ENCODE data around the gene C22orf23.
"Not testable (repeated sequence)": the region's sequence is repeated elsewhere in the genome, so short reads cannot be mapped to it uniquely, and the experiment has no call there.

Gene C22orf23

GRCh38 chr22:37982151-37982785, 28.9 kb upstream of the C22orf23 start:
- no peak for DNase-seq

GRCh38 chr22:37981282-37982011, 28.0 kb upstream of the C22orf23 start:
- no peak for DNase-seq

- DNase-seq = no peak
These were observed 26.4 kb upstream of the C22orf23 start for GRCh38 chr22:37979782-37980181.

- DNase-seq = no peak
These were observed 23.1 kb upstream of the C22orf23 start for GRCh38 chr22:37976547-37976946.

GRCh38 chr22:37976022-37976421, 22.6 kb upstream of the C22orf23 start:
- DNase-seq = not testable (repeated sequence)

- DNase-seq = no peak
These were observed 21.8 kb upstream of the C22orf23 start for GRCh38 chr22:37975153-37975552.

GRCh38 chr22:37973271-37974170, 20.1 kb upstream of the C22orf23 start:
- no peak for DNase-seq

GRCh38 chr22:37972527-37972926, 19.1 kb upstream of the C22orf23 start:
- no peak for DNase-seq

- no peak for DNase-seq
These were observed 18.4 kb upstream of the C22orf23 start for GRCh38 chr22:37971475-37972434.

- no peak for DNase-seq
These were observed 17.5 kb upstream of the C22orf23 start for GRCh38 chr22:37970864-37971263.

- DNase-seq = no peak
These were observed 15.3 kb upstream of the C22orf23 start for GRCh38 chr22:37968452-37969251.

- no peak for DNase-seq
These were observed 14.4 kb upstream of the C22orf23 start for GRCh38 chr22:37967637-37968451.

GRCh38 chr22:37967147-37967546, 13.7 kb upstream of the C22orf23 start:
- no peak for DNase-seq

GRCh38 chr22:37965940-37966664, 12.7 kb upstream of the C22orf23 start:
- DNase-seq = no peak

- DNase-seq = no peak
These were observed 7.7 kb upstream of the C22orf23 start for GRCh38 chr22:37961062-37961461.

- DNase-seq = no peak
These were observed 5.9 kb upstream of the C22orf23 start for GRCh38 chr22:37959231-37959825.

- no peak for DNase-seq
These were observed 3.8 kb upstream of the C22orf23 start for GRCh38 chr22:37957232-37957631.

- DNase-seq = not testable (repeated sequence)
These were observed 2.5 kb upstream of the C22orf23 start for GRCh38 chr22:37955825-37956397.

GRCh38 chr22:37954686-37955085, 1.3 kb upstream of the C22orf23 start:
- DNase-seq = no peak
